ENCODE measurements around the gene TMEM223. TPM values are rescaled to one million over a fixed set of nuclear protein-coding genes. Genes with fewer than 3 reads are reported as not detected.
"Not testable (repeated sequence)": the region's sequence is repeated elsewhere in the genome, so short reads cannot be mapped to it uniquely, and the experiment has no call there.

TMEM223 gene
- total RNA-seq, 1 experiment from 2014 or later, result 20.1 TPM

GRCh38 chr11:62770778-62771143, 21.0 kb downstream of the TMEM223 start:
- in situ Hi-C loops (cut with HindIII; ENCODE audit: low pct_unique_long_range_greater_than_20kb, low sequenced_read_pairs), result no loop called here
- no TSS peak for BruUV-seq (replicated peaks)
- intact Hi-C loops (cut with micrococcal nuclease; ENCODE audit: unreplicated experiment), result no loop called here
- ChIA-PET CTCF (interaction anchor here (0.9 to 1.5 kb wide), 3 partner anchors 16 to 43 kb away, joined by 4 to 6 read pairs (median 4); partner anchors contain the start of genes HNRNPUL2 and ZBTB3), POLR2A (interaction anchor here (0.6 kb wide), 1 partner anchor 43 kb away, joined by 4 read pairs; no protein-coding TSS in a partner anchor)
- ATAC-seq (peak; percentile 37), DNase-seq (ENCODE audit: low read depth, low spot score) (no peak)
- Histone ChIP-seq H3K36me3 (ENCODE audit: control insufficient read depth, insufficient read depth, low read length) (peaks cover 4% of the 10 kb centered on the region), H3K4me3 (ENCODE audit: low read depth in 2 of 2, low read length in 2 of 2) (peak overlapping the region; percentile 72 to 73), H3K27ac (ENCODE audit: low read length) (peak overlapping the region; percentile 95), H3K4me1 (ENCODE audit: control insufficient read depth, insufficient read depth, low read length) (peaks cover 8% of the 10 kb centered on the region), H3K9me3 (ENCODE audit: control insufficient read depth, insufficient read depth, low read depth, low read length) (no peaks in the 10 kb centered on the region), H3K27me3 (ENCODE audit: control insufficient read depth, insufficient read depth, low read length) (no peaks in the 10 kb centered on the region)
- TF ChIP-seq REST (IDR thresholded peaks at IDR 0.05; ENCODE audit: insufficient read depth in 1 of 2, low read depth in 2 of 2, low read length in 1 of 2), result no peak
- TF ChIP-seq SIN3A (IDR thresholded peaks at IDR 0.05; ENCODE audit: borderline replicate concordance, insufficient read depth, low read depth, low read length), result no peak
- TF ChIP-seq CTCF (IDR thresholded peaks at IDR 0.05), result no peak
- no peak for TF ChIP-seq POLR2AphosphoS5 (IDR thresholded peaks at IDR 0.05; ENCODE audit: low read depth, low read length)
- TF ChIP-seq TCF7L2 (IDR thresholded peaks at IDR 0.05; ENCODE audit: low read depth, low read length), result no peak

- H3K9me3 ChIP-seq (ENCODE audit: control insufficient read depth, insufficient read depth, low read depth, low read length); BruUV-seq (replicated peaks); in situ Hi-C loops (cut with HindIII; ENCODE audit: low pct_unique_long_range_greater_than_20kb, low sequenced_read_pairs); H3K27me3 ChIP-seq (ENCODE audit: control insufficient read depth, insufficient read depth, low read length); intact Hi-C loops (cut with micrococcal nuclease; ENCODE audit: unreplicated experiment); H3K36me3 ChIP-seq (ENCODE audit: control insufficient read depth, insufficient read depth, low read length); H3K4me1 ChIP-seq (ENCODE audit: control insufficient read depth, insufficient read depth, low read length); DNase-seq (ENCODE audit: low read depth, low spot score): not testable (repeated sequence)
- POLR2A ChIA-PET, result interaction anchor here (0.6 kb wide), 1 partner anchor 9 kb away, joined by 3 read pairs; no protein-coding TSS in a partner anchor
- Histone ChIP-seq H3K27ac (ENCODE audit: low read length) (0 out of 2 replicates have a peak overlapping the region, but pooled peaks have one; percentile 42), H3K4me3 (ENCODE audit: low read depth in 2 of 2, low read length in 2 of 2) (peak overlapping the region; percentile 66 to 84)
- ATAC-seq, result peak; percentile 27; the same call in 1 of the 2 replicates
- CTCF ChIA-PET, result interaction anchor here (0.7 kb wide), 2 partner anchors 104 to 336 kb away, joined by 7 to 8 read pairs; no protein-coding TSS in a partner anchor
Measured at GRCh38 chr11:62760867-62761227, 31.0 kb downstream of the TMEM223 start.

Measured in Panc1 (cell line).